SU-DHL-6 (cell line): ENCODE results near the gene SPTSSB.

Source experiments
- H2AFZ ChIP-seq: fragments of 200-600 bp; sonication (generic); 2 replicates; pipeline ENCODE4 v1.6.1; 2014; ENCODE audit warnings: low read depth, mild to moderate bottlenecking, moderate library complexity, mixed read lengths, antibody characterized with exemption, low read length; ENCODE audit not compliant: severe bottlenecking
- H3F3A ChIP-seq: fragments of 200-600 bp; shearing (Covaris generic); 2 replicates; pipeline ENCODE4 v1.6.0; 2016; ENCODE audit warnings: antibody characterized with exemption, mild to moderate bottlenecking; ENCODE audit not compliant: insufficient read depth
- H3K27ac ChIP-seq: fragments of 200-600 bp; sonication (generic); 2 replicates; pipeline ENCODE4 v1.5.1; 2016; ENCODE audit warnings: low read depth, mild to moderate bottlenecking, low read length, moderate library complexity, mixed read lengths
- H3K27me3 ChIP-seq: fragments of 200-600 bp; sonication (generic), shearing (Covaris generic); 2 replicates; pipeline ENCODE4 v1.6.0; 2014; ENCODE audit warnings: mild to moderate bottlenecking, low read length
- H3K36me3 ChIP-seq: fragments of 200-600 bp; sonication (generic); 2 replicates; pipeline ENCODE4 v1.6.1; 2014; ENCODE audit warnings: mild to moderate bottlenecking, low read length, mixed read lengths
- H3K4me2 ChIP-seq: fragments of 300-600, 200-600 bp; shearing (Covaris generic), sonication (generic); 2 replicates; pipeline ENCODE4 v1.6.0; 2014; ENCODE audit warnings: low read length, low read depth, mild to moderate bottlenecking; ENCODE audit not compliant: poor library complexity, severe bottlenecking
- H3K4me3 ChIP-seq: fragments of 200-600 bp; sonication (generic); 2 replicates; pipeline ENCODE4 v1.5.1; 2014; ENCODE audit warnings: antibody characterized with exemption, low read length, mild to moderate bottlenecking, mixed read lengths; ENCODE audit not compliant: insufficient read depth, poor library complexity, severe bottlenecking
- H3K79me2 ChIP-seq: fragments of 200-600 bp; sonication (generic); 2 replicates; pipeline ENCODE4 v1.6.1; 2014; ENCODE audit warnings: mild to moderate bottlenecking, low read length, moderate library complexity; ENCODE audit not compliant: insufficient read depth
- H3K9ac ChIP-seq: fragments of 200-600 bp; sonication (generic); 2 replicates; pipeline ENCODE4 v1.7.0; 2014; ENCODE audit warnings: mild to moderate bottlenecking, low read length
- H3K9me2 ChIP-seq: fragments of 200-600 bp; sonication (generic); replicated peaks from 2 replicates; pipeline ENCODE4 v1.6.1; 2014; ENCODE audit warnings: low read length; ENCODE audit not compliant: insufficient read depth
- H3K9me3 ChIP-seq: fragments of 200-600 bp; sonication (generic); 2 replicates; pipeline ENCODE4 v1.6.1; 2014; ENCODE audit warnings: low read length, mixed read lengths; ENCODE audit not compliant: insufficient read depth
- H4K20me1 ChIP-seq: fragments of 200-600 bp; sonication (generic); 2 replicates; pipeline ENCODE4 v1.6.1; 2014; ENCODE audit warnings: low read depth, mild to moderate bottlenecking, antibody characterized with exemption, low read length, moderate library complexity, mixed read lengths
- CTCF ChIP-seq: fragments of 200-600 bp; sonication (generic); IDR thresholded peaks from one replicate; pipeline ENCODE4 v1.5.1; 2017; ENCODE audit warnings: antibody characterized with exemption, mild to moderate bottlenecking, low read length, moderate library complexity; ENCODE audit not compliant: insufficient read depth, poor library complexity, severe bottlenecking
- EZH2phosphoT487 ChIP-seq: fragments of 200-600 bp; sonication (generic), shearing (Covaris generic); conservative IDR thresholded peaks from 2 replicates; pipeline ENCODE4 v1.6.1; 2018; ENCODE audit warnings: mild to moderate bottlenecking, antibody characterized with exemption, low read length, moderate library complexity, mixed read lengths

SPTSSB gene

GRCh38 chr3:161314836-161315395 is 56.4 kb downstream of the SPTSSB start:
- no peaks in the 10 kb centered on the region for H3K9me3 ChIP-seq
- no peak overlapping the region for H3K4me3 ChIP-seq
- H2AFZ ChIP-seq: no peak overlapping the region
- no peaks in the 10 kb centered on the region for H3K27me3 ChIP-seq
- no peaks in the 10 kb centered on the region for H4K20me1 ChIP-seq
- no peaks in the 10 kb centered on the region for H3F3A ChIP-seq
- H3K9ac ChIP-seq: no peak overlapping the region
- no peaks in the 10 kb centered on the region for H3K36me3 ChIP-seq
- no peaks in the 10 kb centered on the region for H3K9me2 ChIP-seq
- H3K27ac ChIP-seq: no peak overlapping the region
- H3K4me2 ChIP-seq: no peak overlapping the region
- no peak for TF ChIP-seq EZH2phosphoT487
- no peak for TF ChIP-seq CTCF
- no peaks in the 10 kb centered on the region for H3K79me2 ChIP-seq

DNA sequence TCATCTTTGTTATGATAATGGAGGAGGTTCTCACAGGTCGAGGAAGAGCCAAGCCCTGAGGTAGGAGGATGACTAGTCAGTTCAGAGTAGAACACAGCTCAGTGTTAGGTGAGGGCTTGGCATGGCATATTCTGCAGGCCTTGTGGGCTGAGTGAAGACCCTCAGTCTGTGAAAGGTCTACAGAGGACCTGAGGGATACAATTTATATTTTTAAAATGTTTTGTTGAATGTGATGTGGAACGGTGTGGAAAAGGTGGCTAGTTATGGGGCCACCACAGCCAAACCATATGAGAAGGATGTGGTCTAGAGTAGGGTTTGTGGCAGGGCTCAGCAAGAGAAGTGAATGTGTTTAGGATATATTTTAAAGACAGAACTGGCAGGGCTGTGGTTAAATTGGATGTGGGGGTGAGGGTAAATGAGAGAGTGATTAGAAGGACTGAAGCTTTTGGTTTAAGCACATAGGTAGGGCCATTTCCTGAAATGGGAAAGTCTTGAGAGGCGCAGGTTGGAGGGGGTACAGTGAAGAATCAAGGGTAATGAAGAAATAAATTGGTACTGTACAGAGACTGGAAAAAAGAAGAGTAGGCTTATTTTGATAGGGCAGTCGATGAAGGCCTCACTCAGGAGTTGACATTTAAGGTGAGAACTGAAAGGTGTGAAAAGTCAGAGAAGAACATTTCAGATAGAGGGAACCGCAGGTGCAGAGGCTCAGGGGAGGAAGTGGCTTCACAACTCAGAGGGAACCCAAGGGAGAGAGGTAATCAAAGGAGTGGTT is 60.5 kb downstream of the SPTSSB start:
- Histone ChIP-seq H3K9me3 (no peaks in the 10 kb centered on the region), H3F3A (no peaks in the 10 kb centered on the region), H3K27me3 (no peaks in the 10 kb centered on the region), H3K36me3 (no peaks in the 10 kb centered on the region), H3K9me2 (no peaks in the 10 kb centered on the region), H3K4me3 (no peak overlapping the region), H3K27ac (no peak overlapping the region), H3K4me2 (no peak overlapping the region), H4K20me1 (no peaks in the 10 kb centered on the region), H3K9ac (no peak overlapping the region), H3K79me2 (no peaks in the 10 kb centered on the region), H2AFZ (no peak overlapping the region)
- TF ChIP-seq CTCF: no peak
- TF ChIP-seq EZH2phosphoT487: no peak

DNA sequence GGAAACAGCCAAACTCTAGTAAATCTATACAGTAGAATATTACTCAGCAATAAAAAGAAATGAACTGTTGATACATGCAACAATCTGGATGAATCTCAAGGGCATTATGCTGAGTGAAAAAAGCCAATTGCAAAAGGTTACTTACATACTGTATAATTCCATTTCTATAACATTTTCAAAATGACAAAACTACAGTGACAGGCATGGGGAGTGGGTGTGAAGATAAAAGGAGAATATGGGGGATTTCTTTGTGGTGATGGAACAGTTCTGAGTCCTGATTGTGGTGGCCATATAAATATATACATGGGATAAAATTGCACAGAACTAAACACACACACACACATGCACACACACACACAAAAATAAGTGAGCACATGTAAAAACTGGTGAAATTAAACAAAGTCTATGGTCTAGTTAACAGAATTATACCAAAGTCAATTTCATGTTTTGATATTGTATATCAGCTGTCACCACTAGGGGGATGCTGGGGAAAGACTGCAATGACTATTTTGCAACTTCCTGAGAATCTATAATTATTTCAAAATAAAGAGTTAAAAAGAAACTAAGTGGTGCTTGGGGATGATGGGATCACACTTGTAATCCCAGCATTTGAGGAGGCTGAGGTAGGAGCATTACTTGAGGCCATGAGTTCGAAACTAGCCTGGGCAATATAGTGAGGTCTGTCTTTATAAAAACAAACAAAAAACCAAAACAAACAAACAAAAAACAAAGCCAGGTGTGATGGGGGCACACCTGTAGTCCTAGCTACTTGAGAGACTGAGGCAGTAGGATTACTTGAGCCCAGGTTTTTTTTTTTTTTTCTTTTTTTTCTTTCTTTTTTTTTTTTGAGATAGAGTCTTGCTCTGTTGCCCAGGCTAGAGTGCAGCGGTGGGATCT is 66.0 kb downstream of the SPTSSB start:
- no peaks in the 10 kb centered on the region for H3K27me3 ChIP-seq
- no peak overlapping the region for H3K4me2 ChIP-seq
- H3K9ac ChIP-seq: no peak overlapping the region
- no peaks in the 10 kb centered on the region for H3K9me3 ChIP-seq
- no peak overlapping the region for H3K4me3 ChIP-seq
- H3K36me3 ChIP-seq: no peaks in the 10 kb centered on the region
- H3F3A ChIP-seq: no peaks in the 10 kb centered on the region
- H3K27ac ChIP-seq: no peak overlapping the region
- no peaks in the 10 kb centered on the region for H3K79me2 ChIP-seq
- no peaks in the 10 kb centered on the region for H3K9me2 ChIP-seq
- H4K20me1 ChIP-seq: no peaks in the 10 kb centered on the region
- no peak for TF ChIP-seq EZH2phosphoT487
- TF ChIP-seq CTCF: peak; percentile 73
- H2AFZ ChIP-seq: no peak overlapping the region
